Vagina (tissue), 2 donors: Measurements from ENCODE around the gene GAGE13. TPM values are rescaled to one million over a fixed set of nuclear protein-coding genes. Genes with fewer than 3 reads are reported as not detected.
"Not testable (repeated sequence)": the region's sequence is repeated elsewhere in the genome, so short reads cannot be mapped to it uniquely, and the experiment has no call there.

Source experiments
- DNase-seq, 2 donors: peaks; one replicate each; pipeline ENCODE4 v3.0.0-alpha.2; 2017; ENCODE audit errors: extremely low spot score in 2 of 2
- H3K27ac ChIP-seq: fragments of 200-600 bp; sonication (generic); one replicate; pipeline ENCODE4 v1.5.1; 2019
- H3K27me3 ChIP-seq: fragments of 200-600 bp; sonication (generic); one replicate; pipeline ENCODE4 v1.5.1; 2019
- H3K36me3 ChIP-seq, 2 donors: fragments of 200-600 bp; sonication (generic); one replicate each; pipeline ENCODE4 v1.5.1; 2017 to 2019
- H3K4me1 ChIP-seq: fragments of 200-600 bp; sonication (generic); one replicate; pipeline ENCODE4 v1.5.1; 2019
- H3K4me3 ChIP-seq, 2 donors: fragments of 200-600 bp; sonication (generic); 1 replicate in 1 of 2; 2 replicates in 1 of 2; pipeline ENCODE4 v1.5.1; 2016 to 2019
- H3K9me3 ChIP-seq: fragments of 200-600 bp; sonication (generic); one replicate; pipeline ENCODE4 v1.5.1; 2019
- POLR2A ChIP-seq, 2 donors: fragments of 450-650 bp; IDR thresholded peaks; one replicate each; pipeline ENCODE4 v1.6.1; 2017; ENCODE audit warnings: antibody characterized with exemption in 2 of 2, mild to moderate bottlenecking in 2 of 2, moderate library complexity in 2 of 2
- POLR2AphosphoS5 ChIP-seq, 2 donors: sonication (generic); formaldehyde crosslinking; IDR thresholded peaks; one replicate each; pipeline ENCODE4 v1.9.0; 2017; ENCODE audit warnings: antibody characterized with exemption in 2 of 2, mild to moderate bottlenecking in 2 of 2, low read depth in 1 of 2; ENCODE audit not compliant: insufficient read depth in 1 of 2
- intact Hi-C: fragments of 100-400 bp; cut with DNase I; formaldehyde crosslinking; loops from one replicate; pipeline ENCODE4 v1.15.1; 2023
- total RNA-seq: library from RNA; depleted of rRNA; stranded (reverse); fragments of >200 nt; gene quantifications from one replicate; pipeline ENCODE4 v1.2.3, GENCODE V29; 2016
- TF ChIP-seq, protein P1 (sequence below), 3 experiments: fragments of 450-650 bp in 2 of 3; fragments of 200-600 bp in 1 of 3; sonication (generic) in 1 of 3; IDR thresholded peaks; one replicate each; pipeline ENCODE4 v1.5.1; 2017 to 2019; ENCODE audit warnings: antibody characterized with exemption in 3 of 3, mild to moderate bottlenecking in 2 of 3, moderate library complexity in 2 of 3

Gene GAGE13
- total RNA-seq, 1 donor from 2014 or later: not detected

DNA sequence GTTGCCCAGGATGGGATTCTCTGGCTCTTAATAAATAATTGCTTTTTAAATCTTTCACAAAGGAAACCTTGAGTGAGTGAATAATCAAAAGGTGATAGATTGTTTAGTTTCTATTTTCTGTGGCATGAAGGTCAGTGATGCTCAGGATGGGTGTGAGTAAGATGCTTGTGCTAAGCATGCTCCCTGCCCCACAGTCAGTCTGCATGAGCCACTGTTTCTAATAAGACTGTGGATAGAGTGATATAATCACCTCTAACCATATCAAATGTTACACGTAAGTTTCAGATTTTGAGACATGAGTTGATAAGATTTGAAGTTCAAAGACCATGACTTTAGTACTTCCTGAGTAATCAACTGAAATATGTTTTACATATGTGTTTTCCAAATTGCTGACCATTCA lies 30.7 kb upstream of the GAGE13 start:
- DNase-seq: no peak
- Histone ChIP-seq H3K9me3 (no peaks in the 10 kb centered on the region), H3K36me3 (no peaks in the 10 kb centered on the region), H3K4me3 (no peak overlapping the region), H3K27ac (no peak overlapping the region), H3K27me3 (no peaks in the 10 kb centered on the region), H3K4me1 (no peaks in the 10 kb centered on the region)
- intact Hi-C loops: no loop called here
- TF ChIP-seq, protein P1, sequence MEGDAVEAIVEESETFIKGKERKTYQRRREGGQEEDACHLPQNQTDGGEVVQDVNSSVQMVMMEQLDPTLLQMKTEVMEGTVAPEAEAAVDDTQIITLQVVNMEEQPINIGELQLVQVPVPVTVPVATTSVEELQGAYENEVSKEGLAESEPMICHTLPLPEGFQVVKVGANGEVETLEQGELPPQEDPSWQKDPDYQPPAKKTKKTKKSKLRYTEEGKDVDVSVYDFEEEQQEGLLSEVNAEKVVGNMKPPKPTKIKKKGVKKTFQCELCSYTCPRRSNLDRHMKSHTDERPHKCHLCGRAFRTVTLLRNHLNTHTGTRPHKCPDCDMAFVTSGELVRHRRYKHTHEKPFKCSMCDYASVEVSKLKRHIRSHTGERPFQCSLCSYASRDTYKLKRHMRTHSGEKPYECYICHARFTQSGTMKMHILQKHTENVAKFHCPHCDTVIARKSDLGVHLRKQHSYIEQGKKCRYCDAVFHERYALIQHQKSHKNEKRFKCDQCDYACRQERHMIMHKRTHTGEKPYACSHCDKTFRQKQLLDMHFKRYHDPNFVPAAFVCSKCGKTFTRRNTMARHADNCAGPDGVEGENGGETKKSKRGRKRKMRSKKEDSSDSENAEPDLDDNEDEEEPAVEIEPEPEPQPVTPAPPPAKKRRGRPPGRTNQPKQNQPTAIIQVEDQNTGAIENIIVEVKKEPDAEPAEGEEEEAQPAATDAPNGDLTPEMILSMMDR (IDR thresholded peaks at IDR 0.05): no peak
- TF ChIP-seq POLR2AphosphoS5 (IDR thresholded peaks at IDR 0.05; ENCODE audit: insufficient read depth in 1 of 2, low read depth in 1 of 2) (no peak), POLR2A (IDR thresholded peaks at IDR 0.05) (no peak)

DNA sequence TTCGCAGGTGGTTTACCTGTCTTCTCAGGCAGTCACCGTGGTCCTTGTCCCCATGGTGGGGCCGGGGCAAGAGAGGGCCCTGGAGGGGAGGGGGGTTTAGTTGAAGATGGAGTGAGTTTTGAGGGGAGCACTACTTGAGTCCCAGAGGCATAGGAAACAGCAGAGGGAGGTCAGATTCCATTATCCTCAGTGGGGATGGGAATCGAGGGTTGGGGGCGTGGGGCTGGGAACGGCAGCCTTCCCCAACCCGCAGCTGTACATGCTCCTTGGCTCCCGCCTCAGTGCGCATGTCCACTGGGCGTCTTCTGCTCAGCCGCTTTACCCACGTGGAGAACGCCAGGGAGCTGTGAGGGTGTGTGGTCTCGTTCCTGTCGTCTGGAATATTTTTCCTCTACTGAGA lies 28.0 kb upstream of the GAGE13 start, which contains the start of gene GAGE10:
Gene GAGE10 (plus strand): TSS at position 301 of the 400 bp plus-strand sequence. CDS start 1,214 bp downstream, outside the sequence.
- no peak within 1 kb of the TSS for H3K4me3 ChIP-seq
- intact Hi-C loops: no loop called here
- TF ChIP-seq POLR2A (IDR thresholded peaks at IDR 0.05) (no peak), POLR2AphosphoS5 (IDR thresholded peaks at IDR 0.05; ENCODE audit: insufficient read depth in 1 of 2, low read depth in 1 of 2) (no peak)
- TF ChIP-seq, protein P1 (IDR thresholded peaks at IDR 0.05): no peak
- no peaks in the 10 kb centered on the region for H3K27me3 ChIP-seq
- no peaks in the 10 kb centered on the region for H3K36me3 ChIP-seq
- peaks cover under 1% of the 10 kb centered on the region for H3K4me1 ChIP-seq
- H3K9me3 ChIP-seq: no peaks in the 10 kb centered on the region
- no peak within 1 kb of the TSS for H3K27ac ChIP-seq
- no peak for DNase-seq

DNA sequence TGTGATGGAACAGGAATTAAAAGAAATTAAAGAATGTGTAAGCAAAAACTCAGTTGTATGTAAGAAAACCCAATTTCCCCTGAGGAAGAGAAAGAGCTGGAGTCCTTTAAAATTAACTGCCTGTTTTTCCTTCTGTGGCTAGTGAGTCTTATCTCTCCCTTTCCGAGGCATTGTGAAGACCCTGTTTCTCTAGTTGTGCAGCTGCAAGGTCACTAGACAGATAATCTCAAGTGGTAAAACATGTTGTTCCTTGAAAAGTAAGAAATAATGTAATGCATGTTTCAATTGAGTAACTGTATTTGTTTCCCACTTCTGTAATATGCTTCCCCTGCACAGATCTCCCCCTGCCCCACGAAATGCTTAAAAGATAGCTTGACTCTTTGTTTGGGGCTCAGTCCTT lies 23.6 kb upstream of the GAGE13 start:
- H3K9me3 ChIP-seq, H3K36me3 ChIP-seq, H3K4me3 ChIP-seq, intact Hi-C loops, DNase-seq, H3K27ac ChIP-seq, H3K27me3 ChIP-seq: not testable (repeated sequence)
- peaks cover 22% of the 10 kb centered on the region for H3K4me1 ChIP-seq

DNA sequence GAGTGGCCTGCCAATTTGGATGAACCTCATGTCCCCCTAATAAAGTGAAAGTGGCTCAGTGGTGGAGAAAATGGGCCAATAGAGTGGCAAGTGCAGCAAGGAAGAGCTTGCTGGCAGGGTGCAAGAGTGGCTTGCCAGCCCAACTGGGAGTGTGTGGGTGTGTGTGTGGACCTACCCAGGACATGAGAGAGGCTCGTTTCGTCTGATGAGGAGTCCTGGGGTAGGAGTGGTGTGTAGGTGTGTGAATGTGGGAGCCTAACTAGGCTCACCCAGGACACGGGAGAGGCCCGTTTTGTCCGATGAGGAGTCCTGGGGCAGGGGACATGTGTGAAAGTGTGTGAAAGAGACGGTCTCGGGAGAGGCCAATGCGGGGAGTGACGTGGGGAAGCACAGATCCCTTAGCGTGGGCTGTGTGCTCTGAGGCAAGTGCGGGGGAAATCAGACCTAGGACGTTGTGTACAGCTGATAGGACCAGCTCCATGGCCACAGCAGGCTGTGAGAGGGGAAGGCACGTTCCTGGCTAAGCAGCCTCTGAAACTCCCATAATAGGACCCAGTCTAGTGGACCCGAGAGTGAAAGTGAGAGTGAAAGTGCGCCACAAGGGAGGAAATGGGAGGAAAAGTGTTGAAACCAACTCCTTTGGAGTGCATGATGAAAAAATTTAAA lies 22.6 kb upstream of the GAGE13 start:
- no peaks in the 10 kb centered on the region for H3K9me3 ChIP-seq
- peak overlapping the region; percentile 38 to 43 for H3K4me3 ChIP-seq
- DNase-seq: no peak
- H3K27me3 ChIP-seq: no peaks in the 10 kb centered on the region
- intact Hi-C loops: no loop called here
- H3K4me1 ChIP-seq: peaks cover 22% of the 10 kb centered on the region
- peak overlapping the region; percentile 60 for H3K27ac ChIP-seq
- H3K36me3 ChIP-seq: no peaks in the 10 kb centered on the region
- no peak for TF ChIP-seq POLR2AphosphoS5 (IDR thresholded peaks at IDR 0.05; ENCODE audit: insufficient read depth in 1 of 2, low read depth in 1 of 2)
- TF ChIP-seq, protein P1 (IDR thresholded peaks at IDR 0.05): no peak
- no peak for TF ChIP-seq POLR2A (IDR thresholded peaks at IDR 0.05)

DNA sequence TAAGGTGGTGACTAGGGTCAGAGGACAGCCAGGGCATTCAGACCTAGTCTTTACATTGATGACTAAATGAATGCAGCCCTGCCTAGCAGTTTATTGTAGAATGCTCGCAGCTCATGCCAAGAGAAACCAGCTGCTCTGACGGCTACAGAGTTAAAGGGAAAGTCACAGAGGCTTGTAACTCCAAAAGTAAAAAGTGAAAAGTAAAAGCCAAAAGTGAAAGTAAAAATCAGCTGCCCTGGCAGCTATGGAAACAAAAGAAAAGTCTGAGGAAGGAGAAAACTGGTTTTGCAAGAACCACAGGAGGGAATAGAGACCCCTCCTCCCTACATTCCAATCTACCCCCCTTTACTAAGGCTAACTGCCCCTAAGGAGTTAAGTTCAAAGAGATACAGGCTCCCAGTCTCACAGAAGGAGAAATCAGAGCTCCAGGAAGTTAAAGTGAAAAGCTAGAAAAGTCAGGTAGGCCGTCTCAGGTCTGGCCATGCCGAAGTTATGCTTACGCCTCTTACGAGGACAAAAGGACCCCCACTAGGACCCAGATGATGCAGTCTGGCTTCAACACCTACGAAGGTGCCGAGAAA lies 21.9 kb upstream of the GAGE13 start:
- peak overlapping the region; percentile 60 for H3K27ac ChIP-seq
- intact Hi-C loops: no loop called here
- H3K9me3 ChIP-seq: no peaks in the 10 kb centered on the region
- peak overlapping the region; percentile 38 to 43 for H3K4me3 ChIP-seq
- TF ChIP-seq POLR2AphosphoS5 (IDR thresholded peaks at IDR 0.05; ENCODE audit: insufficient read depth in 1 of 2, low read depth in 1 of 2): no peak
- TF ChIP-seq POLR2A (IDR thresholded peaks at IDR 0.05): no peak
- TF ChIP-seq, protein P1 (IDR thresholded peaks at IDR 0.05): no peak
- no peaks in the 10 kb centered on the region for H3K36me3 ChIP-seq
- no peaks in the 10 kb centered on the region for H3K27me3 ChIP-seq
- no peak for DNase-seq
- H3K4me1 ChIP-seq: peaks cover 22% of the 10 kb centered on the region
